ENCODE data around the gene MRPL11. TPM values are rescaled to one million over a fixed set of nuclear protein-coding genes. Genes with fewer than 3 reads are reported as not detected.

MRPL11 gene
- total and polyA plus RNA-seq, 10 of the 15 experiments (the other 5 are each of a cell fraction or from before 2014, with no cell fraction given), result 43.5 to 248 (median 109) TPM

DNA sequence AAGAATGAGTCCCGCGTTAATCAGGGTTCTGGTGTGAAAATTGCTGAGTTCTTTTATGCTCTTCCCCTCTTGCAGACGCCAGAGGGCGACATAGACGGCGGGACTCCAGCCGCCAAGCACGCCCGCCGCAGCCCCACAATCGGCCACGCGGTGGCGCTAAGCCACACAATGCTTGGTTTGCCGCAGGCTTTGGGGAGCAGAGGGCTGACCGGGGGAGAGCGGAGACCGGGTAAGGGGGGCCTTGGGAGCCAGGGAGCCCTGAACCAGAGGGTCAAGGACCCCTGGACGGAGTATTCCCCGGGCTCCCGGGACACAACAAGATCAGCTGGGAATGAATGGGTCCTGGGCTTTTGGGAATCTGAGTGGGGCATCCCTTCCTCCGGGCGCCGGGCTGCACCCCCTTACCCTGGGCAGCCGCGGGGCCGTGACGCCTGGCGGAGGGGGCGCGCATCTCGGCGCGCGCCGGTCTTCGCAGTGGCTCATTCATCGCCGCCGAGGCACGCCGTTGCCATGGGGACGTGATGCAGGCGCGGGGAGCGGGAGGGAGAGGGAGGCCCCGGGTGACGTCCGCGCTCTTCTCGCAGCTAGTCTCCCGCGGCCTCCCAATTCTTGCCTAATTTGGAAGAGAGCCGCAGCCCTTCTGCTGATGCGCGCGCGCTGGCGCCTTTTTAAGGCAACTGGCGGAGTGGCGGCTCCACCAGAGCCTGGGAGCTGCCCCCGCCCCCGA is 30.0 kb downstream of the MRPL11 start:
- no peaks in the 10 kb centered on the region for H3K79me2 ChIP-seq (ENCODE audit: control insufficient read depth, insufficient read depth, low read length)
- no peaks in the 10 kb centered on the region for H3K4me1 ChIP-seq (ENCODE audit: control insufficient read depth, insufficient read depth, low read length)
- ChIA-PET RAD21 (ENCODE audit: unreplicated experiment) (interaction anchor here (0.8 to 3.1 kb wide), 7 partner anchors 13 to 269 kb away, joined by 3 to 17 read pairs (median 6); partner anchors contain the start of genes DPP3, MRPL11, NPAS4 and PELI3), SMC1A (ENCODE audit: uncharacterized antibody, unreplicated experiment) (interaction anchor here (0.9 to 1.6 kb wide), 6 partner anchors 9 to 270 kb away, joined by 3 to 6 read pairs (median 3); no protein-coding TSS in a partner anchor), POLR2A (no interaction called here), CTCF (interaction anchor here (0.5 to 5.4 kb wide), 11 partner anchors 9 to 475 kb away, joined by 3 to 41 read pairs (median 14); partner anchors contain the start of genes DPP3, MRPL11, NPAS4 and RBM4B)
- no peak overlapping the region; the same call in 1 of the 2 replicates for H2AFZ ChIP-seq (ENCODE audit: control insufficient read depth, low read depth, low read length)
- ATAC-seq (peak; percentile 93), DNase-seq (ENCODE audit: low read depth, low spot score) (peak; percentile 36), FAIRE-seq (peak; percentile 75)
- no peak overlapping the region for H3K4me3 ChIP-seq
- no peaks in the 10 kb centered on the region for H3K36me3 ChIP-seq (ENCODE audit: control insufficient read depth in 2 of 2, insufficient read depth in 2 of 2, low read length in 1 of 2)
- no peak overlapping the region for H3K27ac ChIP-seq (ENCODE audit: control insufficient read depth, insufficient read depth)
- no peaks in the 10 kb centered on the region for H3K9me3 ChIP-seq (replicated peaks; ENCODE audit: control insufficient read depth, insufficient read depth, low read length)
- WGBS (ENCODE audit: insufficient coverage, insufficient replicate concordance, low lambda C conversion rate, missing lambda C conversion rate), result 2% methylated on average over 47 of the region's 63 CpGs
- H3K4me2 ChIP-seq (ENCODE audit: control insufficient read depth, insufficient read depth), result peak overlapping the region; percentile 73
- BruUV-seq (replicated peaks), result no TSS peak
- no peak overlapping the region for H3K9ac ChIP-seq (ENCODE audit: control insufficient read depth, insufficient read depth, low read length)
- peaks cover 0 to 8% of the 10 kb centered on the region in 2 experiments; a peak in 2 of 4 replicates for H3K27me3 ChIP-seq (replicated peaks in 1 of 2; ENCODE audit: control insufficient read depth in 2 of 2, insufficient read depth in 2 of 2, low read length in 1 of 2)
- in situ Hi-C loops (cut with MboI) (loop anchor here (5.0 kb wide), 2 partner anchors 274 to 424 kb away; no protein-coding TSS in a partner anchor), intact Hi-C loops (cut with micrococcal nuclease; ENCODE audit: unreplicated experiment) (loop anchor here (1.0 to 2.0 kb wide), 4 partner anchors 22 to 426 kb away; no protein-coding TSS in a partner anchor)
- H4K20me1 ChIP-seq (ENCODE audit: control insufficient read depth, insufficient read depth), result no peaks in the 10 kb centered on the region
- TF ChIP-seq STAT3 (IDR thresholded peaks at IDR 0.05; ENCODE audit: low read depth, low read length), result no peak
- TF ChIP-seq RAD21 (IDR thresholded peaks at IDR 0.05; ENCODE audit: insufficient read depth, low read depth, low read length), result peak; percentile 86
- no peak; the same call in 2 of the 3 replicates for TF ChIP-seq POU2F2 (IDR thresholded peaks at IDR 0.05; ENCODE audit: borderline replicate concordance, low read depth, low read length)
- no peak for TF ChIP-seq SMAD5 (IDR thresholded peaks at IDR 0.05; ENCODE audit: low read depth)
- TF ChIP-seq, protein P1, sequence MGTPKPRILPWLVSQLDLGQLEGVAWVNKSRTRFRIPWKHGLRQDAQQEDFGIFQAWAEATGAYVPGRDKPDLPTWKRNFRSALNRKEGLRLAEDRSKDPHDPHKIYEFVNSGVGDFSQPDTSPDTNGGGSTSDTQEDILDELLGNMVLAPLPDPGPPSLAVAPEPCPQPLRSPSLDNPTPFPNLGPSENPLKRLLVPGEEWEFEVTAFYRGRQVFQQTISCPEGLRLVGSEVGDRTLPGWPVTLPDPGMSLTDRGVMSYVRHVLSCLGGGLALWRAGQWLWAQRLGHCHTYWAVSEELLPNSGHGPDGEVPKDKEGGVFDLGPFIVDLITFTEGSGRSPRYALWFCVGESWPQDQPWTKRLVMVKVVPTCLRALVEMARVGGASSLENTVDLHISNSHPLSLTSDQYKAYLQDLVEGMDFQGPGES (IDR thresholded peaks at IDR 0.05), result no peak
- peak; percentile 32 for TF ChIP-seq SP1 (IDR thresholded peaks at IDR 0.05; ENCODE audit: low read depth, low read length)
- TF ChIP-seq TBL1XR1 (IDR thresholded peaks at IDR 0.05; ENCODE audit: low read depth, low read length), result no peak
- TF ChIP-seq RUNX3 (IDR thresholded peaks at IDR 0.05; ENCODE audit: low read length), result peak; percentile 73
- TF ChIP-seq RCOR1 (conservative IDR thresholded peaks at IDR 0.05; ENCODE audit: low read depth, low read length), result no peak
- TF ChIP-seq EED (IDR thresholded peaks at IDR 0.05; ENCODE audit: low read depth), result no peak
- TF ChIP-seq POLR2AphosphoS5 (IDR thresholded peaks at IDR 0.05; ENCODE audit: low read length), result no peak
- TF ChIP-seq NR2F1 (conservative IDR thresholded peaks at IDR 0.05), result 0 out of 2 replicates have a peak, but pooled peaks have one; percentile 13
- no peak for TF ChIP-seq NFYB (IDR thresholded peaks at IDR 0.05; ENCODE audit: insufficient read depth, low read depth, low read length)
- TF ChIP-seq JUND (IDR thresholded peaks at IDR 0.05; ENCODE audit: low read depth, low read length), result no peak
- TF ChIP-seq NR2C1 (IDR thresholded peaks at IDR 0.05), result no peak
- no peak for TF ChIP-seq KDM1A (IDR thresholded peaks at IDR 0.05; ENCODE audit: borderline replicate concordance)
- TF ChIP-seq, protein P2, sequence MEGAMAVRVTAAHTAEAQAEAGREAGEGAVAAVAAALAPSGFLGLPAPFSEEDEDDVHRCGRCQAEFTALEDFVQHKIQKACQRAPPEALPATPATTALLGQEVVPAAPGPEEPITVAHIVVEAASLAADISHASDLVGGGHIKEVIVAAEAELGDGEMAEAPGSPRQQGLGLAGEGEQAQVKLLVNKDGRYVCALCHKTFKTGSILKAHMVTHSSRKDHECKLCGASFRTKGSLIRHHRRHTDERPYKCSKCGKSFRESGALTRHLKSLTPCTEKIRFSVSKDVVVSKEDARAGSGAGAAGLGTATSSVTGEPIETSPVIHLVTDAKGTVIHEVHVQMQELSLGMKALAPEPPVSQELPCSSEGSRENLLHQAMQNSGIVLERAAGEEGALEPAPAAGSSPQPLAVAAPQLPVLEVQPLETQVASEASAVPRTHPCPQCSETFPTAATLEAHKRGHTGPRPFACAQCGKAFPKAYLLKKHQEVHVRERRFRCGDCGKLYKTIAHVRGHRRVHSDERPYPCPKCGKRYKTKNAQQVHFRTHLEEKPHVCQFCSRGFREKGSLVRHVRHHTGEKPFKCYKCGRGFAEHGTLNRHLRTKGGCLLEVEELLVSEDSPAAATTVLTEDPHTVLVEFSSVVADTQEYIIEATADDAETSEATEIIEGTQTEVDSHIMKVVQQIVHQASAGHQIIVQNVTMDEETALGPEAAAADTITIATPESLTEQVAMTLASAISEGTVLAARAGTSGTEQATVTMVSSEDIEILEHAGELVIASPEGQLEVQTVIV (IDR thresholded peaks at IDR 0.05; ENCODE audit: borderline replicate concordance, partially characterized antibody), result no peak
- 0 out of 2 replicates have a peak, but pooled peaks have one; percentile 49 for TF ChIP-seq SIN3A (IDR thresholded peaks at IDR 0.05; ENCODE audit: low read depth, low read length)
- TF ChIP-seq NBN (IDR thresholded peaks at IDR 0.05), result no peak
- no peak for TF ChIP-seq EP300 (IDR thresholded peaks at IDR 0.05; ENCODE audit: borderline replicate concordance in 1 of 2, control insufficient read depth in 1 of 2, low read depth in 2 of 2, low read length in 2 of 2)
- TF ChIP-seq SMARCA5 (IDR thresholded peaks at IDR 0.05), result peak; percentile 97

All from GM12878 (cell line).